Trophoblast cell (in vitro differentiated cells and primary cell): ENCODE data around the gene CRTAP.

ENCODE experiments used
- DNase-seq, 2 donors: peaks; one replicate each; pipeline ENCODE4 v3.0.0-alpha.2; 2016
- H2AFZ ChIP-seq: 2 replicates; pipeline ENCODE4 v1.6.1; 2013; ENCODE audit warnings: low read length, moderate library complexity, mild to moderate bottlenecking; ENCODE audit not compliant: insufficient read depth, poor library complexity
- H2AK5ac ChIP-seq: 2 replicates; pipeline ENCODE4 v1.6.1; 2013; ENCODE audit warnings: mild to moderate bottlenecking, low read length
- H2BK120ac ChIP-seq: 2 replicates; pipeline ENCODE4 v1.6.1; 2013; ENCODE audit warnings: low read length, mild to moderate bottlenecking, moderate library complexity; ENCODE audit not compliant: insufficient read depth, poor library complexity
- H2BK12ac ChIP-seq: 2 replicates; pipeline ENCODE4 v1.6.1; 2013; ENCODE audit warnings: mild to moderate bottlenecking, low read length, moderate library complexity
- H2BK5ac ChIP-seq: 2 replicates; pipeline ENCODE4 v1.6.1; 2013; ENCODE audit warnings: low read length, low read depth, moderate library complexity, mild to moderate bottlenecking; ENCODE audit not compliant: poor library complexity
- H3K14ac ChIP-seq: 2 replicates; pipeline ENCODE4 v1.6.1; 2013; ENCODE audit warnings: mild to moderate bottlenecking, low read length
- H3K18ac ChIP-seq: 2 replicates; pipeline ENCODE4 v1.6.1; 2013; ENCODE audit warnings: mild to moderate bottlenecking, low read length
- H3K23ac ChIP-seq: 2 replicates; pipeline ENCODE4 v1.6.1; 2013; ENCODE audit warnings: low read length
- H3K27ac ChIP-seq: 2 replicates; pipeline ENCODE4 v1.5.1; 2013; ENCODE audit warnings: low read depth, mild to moderate bottlenecking, inconsistent platforms, low read length, moderate library complexity
- H3K27me3 ChIP-seq: 2 replicates; pipeline ENCODE4 v1.6.1; 2013; ENCODE audit warnings: inconsistent platforms, mild to moderate bottlenecking, low read length, moderate library complexity; ENCODE audit not compliant: insufficient read depth
- H3K36me3 ChIP-seq, 2 experiments: 1 replicate in 1 of 2; 2 replicates in 1 of 2; pipeline ENCODE4 v1.6.1; 2013; ENCODE audit warnings: low read length in 2 of 2, mild to moderate bottlenecking in 2 of 2, moderate library complexity in 1 of 2; ENCODE audit not compliant: insufficient read depth in 2 of 2, control insufficient read depth in 1 of 2
- H3K4ac ChIP-seq: 2 replicates; pipeline ENCODE4 v1.6.1; 2013; ENCODE audit warnings: low read depth, mild to moderate bottlenecking, low read length, moderate library complexity
- H3K4me1 ChIP-seq, 2 experiments: 1 replicate in 1 of 2; 2 replicates in 1 of 2; pipeline ENCODE4 v1.6.1; 2013; ENCODE audit warnings: low read length in 2 of 2, mild to moderate bottlenecking in 2 of 2, moderate library complexity in 1 of 2; ENCODE audit not compliant: insufficient read depth in 2 of 2, control insufficient read depth in 1 of 2
- H3K4me2 ChIP-seq: 2 replicates; pipeline ENCODE4 v1.6.1; 2013; ENCODE audit warnings: inconsistent platforms, mild to moderate bottlenecking, low read length, moderate library complexity
- H3K4me3 ChIP-seq: 2 replicates; pipeline ENCODE4 v1.5.1; 2013; ENCODE audit warnings: mild to moderate bottlenecking, low read depth, low read length, inconsistent platforms
- H3K79me1 ChIP-seq: one replicate; pipeline ENCODE4 v1.6.1; 2013; ENCODE audit warnings: low read length
- H3K79me2 ChIP-seq: 2 replicates; pipeline ENCODE4 v1.6.1; 2013; ENCODE audit warnings: low read length, mild to moderate bottlenecking; ENCODE audit not compliant: control insufficient read depth, insufficient read depth, poor library complexity
- H3K9ac ChIP-seq: 2 replicates; pipeline ENCODE4 v1.6.1; 2013; ENCODE audit warnings: mild to moderate bottlenecking, low read length
- H3K9me3 ChIP-seq: 2 replicates; pipeline ENCODE4 v1.6.1; 2013; ENCODE audit warnings: low read depth, mild to moderate bottlenecking, control low read depth, inconsistent platforms, low read length; ENCODE audit not compliant: insufficient read depth
- H4K12ac ChIP-seq: 2 replicates; pipeline ENCODE4 v1.6.1; 2013; ENCODE audit warnings: low read depth, mild to moderate bottlenecking, low read length, moderate library complexity
- H4K8ac ChIP-seq: 2 replicates; pipeline ENCODE4 v1.6.1; 2013; ENCODE audit warnings: low read depth, mild to moderate bottlenecking, low read length, moderate library complexity
- H4K91ac ChIP-seq: one replicate; pipeline ENCODE4 v1.6.1; 2013; ENCODE audit warnings: low read depth, mild to moderate bottlenecking, low read length, moderate library complexity
- WGBS: extraction: QIAGEN DNeasy Blood & Tissue Kit; methylation state at CpG from one replicate; pipeline ENCODE4 v1.1.7; 2013; ENCODE audit warnings: missing lambda C conversion rate; ENCODE audit not compliant: insufficient read length, insufficient coverage; ENCODE audit errors: extremely low coverage; 5-methylcytosine and 5-hydroxymethylcytosine counted together

Gene CRTAP

GRCh38 chr3:33141006-33141405, 27.2 kb downstream of the CRTAP start:
- Histone ChIP-seq H3K4ac (no peak overlapping the region), H3K27ac (no peak overlapping the region)

GRCh38 chr3:33144433-33144832, 30.6 kb downstream of the CRTAP start:
- no peak overlapping the region for H3K14ac ChIP-seq
- no peak overlapping the region for H2BK120ac ChIP-seq
- no peaks in the 10 kb centered on the region for H3K79me1 ChIP-seq
- H3K4me1 ChIP-seq, result peaks cover 3 to 6% of the 10 kb centered on the region in 2 experiments
- H2BK5ac ChIP-seq, result no peak overlapping the region
- peaks cover 7 to 13% of the 10 kb centered on the region in 2 experiments for H3K36me3 ChIP-seq
- H3K9ac ChIP-seq, result no peak overlapping the region
- no peak for DNase-seq
- no peak overlapping the region for H2BK12ac ChIP-seq
- H3K4ac ChIP-seq, result no peak overlapping the region
- H4K8ac ChIP-seq, result no peak overlapping the region
- no peak overlapping the region for H3K27ac ChIP-seq
- H2AK5ac ChIP-seq, result no peak overlapping the region
- H4K91ac ChIP-seq, result no peak overlapping the region
- no peak overlapping the region for H3K23ac ChIP-seq
- no peak overlapping the region for H3K18ac ChIP-seq
- H3K9me3 ChIP-seq, result no peaks in the 10 kb centered on the region
- H3K79me2 ChIP-seq, result no peaks in the 10 kb centered on the region
- no peak overlapping the region for H3K4me3 ChIP-seq
- no peak overlapping the region for H4K12ac ChIP-seq
- WGBS, result no CpG with 5 or more reads among the region's 1 CpG
- no peak overlapping the region for H2AFZ ChIP-seq
- H3K4me2 ChIP-seq, result no peak overlapping the region
- H3K27me3 ChIP-seq, result no peaks in the 10 kb centered on the region

More at GRCh38 chr3:33141006-33141405, 27.2 kb downstream of the CRTAP start:
- no peak for DNase-seq
- Histone ChIP-seq H4K91ac (no peak overlapping the region), H4K12ac (no peak overlapping the region), H2BK5ac (no peak overlapping the region), H3K4me1 (peaks cover 3 to 6% of the 10 kb centered on the region in 2 experiments), H2AFZ (no peak overlapping the region), H4K8ac (no peak overlapping the region), H3K9me3 (no peaks in the 10 kb centered on the region), H3K14ac (no peak overlapping the region), H3K4me3 (no peak overlapping the region), H3K23ac (no peak overlapping the region), H3K9ac (no peak overlapping the region), H2BK120ac (no peak overlapping the region), H3K18ac (no peak overlapping the region), H3K27me3 (no peaks in the 10 kb centered on the region), H3K79me1 (no peaks in the 10 kb centered on the region), H3K4me2 (no peak overlapping the region), H3K79me2 (no peaks in the 10 kb centered on the region), H3K36me3 (peaks cover 9 to 16% of the 10 kb centered on the region in 2 experiments), H2AK5ac (no peak overlapping the region), H2BK12ac (no peak overlapping the region)
- no CpG with 5 or more reads among the region's 3 CpGs for WGBS

- peaks cover 3 to 6% of the 10 kb centered on the region in 2 experiments for H3K4me1 ChIP-seq
- no peak overlapping the region for H2AFZ ChIP-seq
- whole genome bisulfite sequencing, result no CpG with 5 or more reads among the region's 16 CpGs
- H3K4ac ChIP-seq, result no peak overlapping the region
- no peak overlapping the region for H4K8ac ChIP-seq
- no peak overlapping the region for H3K14ac ChIP-seq
- H3K27me3 ChIP-seq, result no peaks in the 10 kb centered on the region
- H3K4me2 ChIP-seq, result no peak overlapping the region
- H2BK5ac ChIP-seq, result no peak overlapping the region
- H2BK12ac ChIP-seq, result no peak overlapping the region
- H3K79me2 ChIP-seq, result no peaks in the 10 kb centered on the region
- H2BK120ac ChIP-seq, result no peak overlapping the region
- H2AK5ac ChIP-seq, result no peak overlapping the region
- no peak overlapping the region for H3K4me3 ChIP-seq
- no peak overlapping the region for H4K91ac ChIP-seq
- no peak overlapping the region for H3K18ac ChIP-seq
- no peak overlapping the region for H4K12ac ChIP-seq
- peaks cover 7 to 13% of the 10 kb centered on the region in 2 experiments for H3K36me3 ChIP-seq
- no peak overlapping the region for H3K9ac ChIP-seq
- H3K79me1 ChIP-seq, result no peaks in the 10 kb centered on the region
- no peak overlapping the region for H3K27ac ChIP-seq
- no peak overlapping the region for H3K23ac ChIP-seq
- H3K9me3 ChIP-seq, result no peaks in the 10 kb centered on the region
- DNase-seq, result no peak
These were observed 31.5 kb downstream of the CRTAP start for GRCh38 chr3:33145221-33145900.

- Histone ChIP-seq H3K9ac (no peak overlapping the region), H3K27ac (no peak overlapping the region), H3K36me3 (peaks cover 7 to 13% of the 10 kb centered on the region in 2 experiments), H3K14ac (no peak overlapping the region), H4K91ac (no peak overlapping the region), H3K9me3 (no peaks in the 10 kb centered on the region), H3K27me3 (no peaks in the 10 kb centered on the region), H3K23ac (no peak overlapping the region), H2BK120ac (no peak overlapping the region), H3K4me2 (no peak overlapping the region), H4K8ac (no peak overlapping the region), H3K18ac (no peak overlapping the region), H2AFZ (no peak overlapping the region), H2BK12ac (no peak overlapping the region), H3K4me3 (no peak overlapping the region), H3K79me1 (no peaks in the 10 kb centered on the region), H3K4ac (no peak overlapping the region), H4K12ac (no peak overlapping the region), H3K4me1 (peaks cover 0 to 2% of the 10 kb centered on the region in 2 experiments), H2BK5ac (no peak overlapping the region), H2AK5ac (no peak overlapping the region), H3K79me2 (no peaks in the 10 kb centered on the region)
- no peak for DNase-seq
- no CpG with 5 or more reads among the region's 9 CpGs for WGBS
These were observed 32.2 kb downstream of the CRTAP start for GRCh38 chr3:33145901-33146580.
